ENCODE results near the gene RAB11FIP4. TPM values are rescaled to one million over a fixed set of nuclear protein-coding genes. Genes with fewer than 3 reads are reported as not detected.

The RAB11FIP4 gene
- total RNA-seq, 1 donor from 2014 or later = 10.2 TPM

- H3K4me1 ChIP-seq = peaks cover 15% of the 10 kb centered on the region
- DNase-seq (ENCODE audit: low spot score) = no peak
- no peaks in the 10 kb centered on the region for H3K9me3 ChIP-seq (ENCODE audit: low read depth)
- peaks cover 2% of the 10 kb centered on the region for H3K27me3 Mint-ChIP-seq (ENCODE audit: insufficient read depth, low read depth)
- H3K4me3 ChIP-seq = no peak overlapping the region
- H3K4me1 Mint-ChIP-seq = peaks cover 47% of the 10 kb centered on the region
- H3K79me2 ChIP-seq (ENCODE audit: low read depth) = no peaks in the 10 kb centered on the region
- no peak overlapping the region for H3K4me3 Mint-ChIP-seq
- H4K20me1 ChIP-seq (ENCODE audit: low read depth) = peaks cover 6% of the 10 kb centered on the region
- no peak overlapping the region for H3K27ac Mint-ChIP-seq
- peaks cover 8% of the 10 kb centered on the region for H3F3A ChIP-seq (ENCODE audit: low read depth)
- H3K4me2 ChIP-seq = no peak overlapping the region
- H3K36me3 Mint-ChIP-seq = peaks cover 6% of the 10 kb centered on the region
- TF ChIP-seq, protein P1, sequence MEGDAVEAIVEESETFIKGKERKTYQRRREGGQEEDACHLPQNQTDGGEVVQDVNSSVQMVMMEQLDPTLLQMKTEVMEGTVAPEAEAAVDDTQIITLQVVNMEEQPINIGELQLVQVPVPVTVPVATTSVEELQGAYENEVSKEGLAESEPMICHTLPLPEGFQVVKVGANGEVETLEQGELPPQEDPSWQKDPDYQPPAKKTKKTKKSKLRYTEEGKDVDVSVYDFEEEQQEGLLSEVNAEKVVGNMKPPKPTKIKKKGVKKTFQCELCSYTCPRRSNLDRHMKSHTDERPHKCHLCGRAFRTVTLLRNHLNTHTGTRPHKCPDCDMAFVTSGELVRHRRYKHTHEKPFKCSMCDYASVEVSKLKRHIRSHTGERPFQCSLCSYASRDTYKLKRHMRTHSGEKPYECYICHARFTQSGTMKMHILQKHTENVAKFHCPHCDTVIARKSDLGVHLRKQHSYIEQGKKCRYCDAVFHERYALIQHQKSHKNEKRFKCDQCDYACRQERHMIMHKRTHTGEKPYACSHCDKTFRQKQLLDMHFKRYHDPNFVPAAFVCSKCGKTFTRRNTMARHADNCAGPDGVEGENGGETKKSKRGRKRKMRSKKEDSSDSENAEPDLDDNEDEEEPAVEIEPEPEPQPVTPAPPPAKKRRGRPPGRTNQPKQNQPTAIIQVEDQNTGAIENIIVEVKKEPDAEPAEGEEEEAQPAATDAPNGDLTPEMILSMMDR (IDR thresholded peaks at IDR 0.05) = no peak
- TF ChIP-seq EZH2phosphoT487 (IDR thresholded peaks at IDR 0.05) = no peak
- H2AFZ ChIP-seq (replicated peaks) = no peak overlapping the region
- H3K9me3 Mint-ChIP-seq = peaks cover 2% of the 10 kb centered on the region
- no peak overlapping the region for H3K9ac ChIP-seq
- H3K27me3 ChIP-seq = peaks cover 8% of the 10 kb centered on the region
- H3K27ac ChIP-seq = no peak overlapping the region
- no peaks in the 10 kb centered on the region for H3K36me3 ChIP-seq
These were observed 175.5 kb downstream of the RAB11FIP4 start for GRCh38 chr17:31566992-31567373.

DNA sequence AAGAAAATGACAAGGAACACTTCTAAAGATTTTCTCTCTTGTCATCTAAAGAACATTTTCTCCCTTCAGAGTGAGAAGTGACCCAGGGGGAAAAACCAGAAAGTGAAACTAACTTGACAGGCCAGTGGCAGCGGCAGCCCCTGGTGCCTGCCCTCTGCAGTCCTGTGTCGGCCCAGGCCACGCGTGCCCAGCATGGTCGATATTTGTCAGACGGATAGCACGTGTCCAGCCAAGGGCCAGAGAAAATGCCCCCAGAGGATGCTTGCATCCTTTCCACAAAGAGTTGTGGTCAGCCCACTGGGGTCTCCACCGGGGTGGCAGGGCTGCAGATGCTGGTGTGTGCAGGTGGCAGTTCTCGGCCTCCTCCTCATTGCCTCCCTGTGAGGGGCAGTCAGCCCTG lies 176.6 kb downstream of the RAB11FIP4 start:
- H3K4me3 ChIP-seq = no peak overlapping the region
- no peaks in the 10 kb centered on the region for H3K36me3 ChIP-seq
- no peak for TF ChIP-seq EZH2phosphoT487 (IDR thresholded peaks at IDR 0.05)
- TF ChIP-seq, protein P1 (IDR thresholded peaks at IDR 0.05) = no peak
- no peak for TF ChIP-seq EZH2 (IDR thresholded peaks at IDR 0.05)
- H3K4me1 ChIP-seq = peaks cover 7% of the 10 kb centered on the region
- H3K27me3 ChIP-seq = no peaks in the 10 kb centered on the region
- Mint-ChIP-seq H3K27me3 (ENCODE audit: insufficient read depth, low read depth) (peaks cover 4% of the 10 kb centered on the region), H3K4me1 (peaks cover 50% of the 10 kb centered on the region), H3K27ac (no peak overlapping the region), H3K36me3 (peaks cover 4% of the 10 kb centered on the region), H3K9me3 (peaks cover 2% of the 10 kb centered on the region), H3K4me3 (no peak overlapping the region)
- H2AFZ ChIP-seq (replicated peaks) = no peak overlapping the region
- no peak overlapping the region for H3K4me2 ChIP-seq
- no peaks in the 10 kb centered on the region for H3K79me2 ChIP-seq (ENCODE audit: low read depth)
- no peaks in the 10 kb centered on the region for H3K9me3 ChIP-seq (ENCODE audit: low read depth)
- no peak overlapping the region for H3K9ac ChIP-seq
- DNase-seq (ENCODE audit: low spot score) = no peak
- H4K20me1 ChIP-seq (ENCODE audit: low read depth) = peaks cover 7% of the 10 kb centered on the region
- H3F3A ChIP-seq (ENCODE audit: low read depth) = no peaks in the 10 kb centered on the region
- H3K27ac ChIP-seq = no peak overlapping the region

DNA sequence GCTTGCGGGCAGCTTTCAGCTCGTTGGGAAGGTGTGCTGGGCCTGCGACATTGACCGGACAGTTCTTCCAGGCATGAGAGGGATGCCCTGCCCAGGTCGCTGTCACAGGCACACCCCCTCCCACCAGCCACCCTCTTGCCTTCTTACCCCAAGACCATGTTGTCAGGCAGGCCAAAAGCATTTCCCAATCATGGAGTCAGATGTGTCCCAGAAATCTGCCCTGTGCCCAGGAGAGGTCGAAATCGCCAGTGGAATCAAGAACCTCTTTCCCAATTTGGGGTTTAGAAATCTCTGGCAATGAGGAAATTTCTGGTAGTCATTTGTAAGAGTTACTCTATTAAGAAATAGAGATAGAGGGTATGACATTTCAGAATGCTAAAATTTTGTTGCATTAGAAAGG lies 177.1 kb downstream of the RAB11FIP4 start:
- H3K9me3 Mint-ChIP-seq = peaks cover 2% of the 10 kb centered on the region
- Histone ChIP-seq H4K20me1 (ENCODE audit: low read depth) (peaks cover 7% of the 10 kb centered on the region), H3K4me1 (peaks cover 7% of the 10 kb centered on the region), H3K79me2 (ENCODE audit: low read depth) (no peaks in the 10 kb centered on the region), H3K36me3 (no peaks in the 10 kb centered on the region), H3K4me3 (no peak overlapping the region), H3K27me3 (no peaks in the 10 kb centered on the region), H3K27ac (no peak overlapping the region), H3F3A (ENCODE audit: low read depth) (no peaks in the 10 kb centered on the region), H2AFZ (replicated peaks) (no peak overlapping the region), H3K9me3 (ENCODE audit: low read depth) (no peaks in the 10 kb centered on the region), H3K4me2 (no peak overlapping the region), H3K9ac (no peak overlapping the region)
- peaks cover 7% of the 10 kb centered on the region for H3K27me3 Mint-ChIP-seq (ENCODE audit: insufficient read depth, low read depth)
- DNase-seq (ENCODE audit: low spot score) = no peak
- peaks cover 4% of the 10 kb centered on the region for H3K36me3 Mint-ChIP-seq
- TF ChIP-seq EZH2 (IDR thresholded peaks at IDR 0.05) = no peak
- no peak for TF ChIP-seq EZH2phosphoT487 (IDR thresholded peaks at IDR 0.05)
- no peak overlapping the region for H3K27ac Mint-ChIP-seq
- H3K4me3 Mint-ChIP-seq = no peak overlapping the region
- H3K4me1 Mint-ChIP-seq = peaks cover 53% of the 10 kb centered on the region

GRCh38 chr17:31570231-31570630 lies 178.8 kb downstream of the RAB11FIP4 start:
- Histone ChIP-seq H3K27ac (no peak overlapping the region), H4K20me1 (ENCODE audit: low read depth) (peaks cover 7% of the 10 kb centered on the region)
- no peak overlapping the region for H3K27ac Mint-ChIP-seq

More at GRCh38 chr17:31570231-31570630, 178.8 kb downstream of the RAB11FIP4 start:
- H3K4me3 Mint-ChIP-seq = no peak overlapping the region
- no peak overlapping the region for H3K4me3 ChIP-seq
- no peaks in the 10 kb centered on the region for H3K79me2 ChIP-seq (ENCODE audit: low read depth)
- peaks cover 4% of the 10 kb centered on the region for H3K36me3 Mint-ChIP-seq
- peaks cover 44% of the 10 kb centered on the region for H3K4me1 Mint-ChIP-seq
- peaks cover 2% of the 10 kb centered on the region for H3K9me3 Mint-ChIP-seq
- no peak for DNase-seq (ENCODE audit: low spot score)
- H3K36me3 ChIP-seq = no peaks in the 10 kb centered on the region
- no peaks in the 10 kb centered on the region for H3K27me3 ChIP-seq
- no peak overlapping the region for H3K9ac ChIP-seq
- no peaks in the 10 kb centered on the region for H3K9me3 ChIP-seq (ENCODE audit: low read depth)
- no peak overlapping the region for H3K4me2 ChIP-seq
- TF ChIP-seq EZH2 (IDR thresholded peaks at IDR 0.05) (no peak), EZH2phosphoT487 (IDR thresholded peaks at IDR 0.05) (no peak)
- TF ChIP-seq, protein P1 (IDR thresholded peaks at IDR 0.05) = no peak
- peaks cover 7% of the 10 kb centered on the region for H3K27me3 Mint-ChIP-seq (ENCODE audit: insufficient read depth, low read depth)
- H3F3A ChIP-seq (ENCODE audit: low read depth) = no peaks in the 10 kb centered on the region
- H3K4me1 ChIP-seq = peaks cover 3% of the 10 kb centered on the region
- no peak overlapping the region for H2AFZ ChIP-seq (replicated peaks)

Data from neural progenitor cell (in vitro differentiated cells).